Measurements from ENCODE around the gene FLOT1.

The FLOT1 gene, protein sequence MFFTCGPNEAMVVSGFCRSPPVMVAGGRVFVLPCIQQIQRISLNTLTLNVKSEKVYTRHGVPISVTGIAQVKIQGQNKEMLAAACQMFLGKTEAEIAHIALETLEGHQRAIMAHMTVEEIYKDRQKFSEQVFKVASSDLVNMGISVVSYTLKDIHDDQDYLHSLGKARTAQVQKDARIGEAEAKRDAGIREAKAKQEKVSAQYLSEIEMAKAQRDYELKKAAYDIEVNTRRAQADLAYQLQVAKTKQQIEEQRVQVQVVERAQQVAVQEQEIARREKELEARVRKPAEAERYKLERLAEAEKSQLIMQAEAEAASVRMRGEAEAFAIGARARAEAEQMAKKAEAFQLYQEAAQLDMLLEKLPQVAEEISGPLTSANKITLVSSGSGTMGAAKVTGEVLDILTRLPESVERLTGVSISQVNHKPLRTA

DNA sequence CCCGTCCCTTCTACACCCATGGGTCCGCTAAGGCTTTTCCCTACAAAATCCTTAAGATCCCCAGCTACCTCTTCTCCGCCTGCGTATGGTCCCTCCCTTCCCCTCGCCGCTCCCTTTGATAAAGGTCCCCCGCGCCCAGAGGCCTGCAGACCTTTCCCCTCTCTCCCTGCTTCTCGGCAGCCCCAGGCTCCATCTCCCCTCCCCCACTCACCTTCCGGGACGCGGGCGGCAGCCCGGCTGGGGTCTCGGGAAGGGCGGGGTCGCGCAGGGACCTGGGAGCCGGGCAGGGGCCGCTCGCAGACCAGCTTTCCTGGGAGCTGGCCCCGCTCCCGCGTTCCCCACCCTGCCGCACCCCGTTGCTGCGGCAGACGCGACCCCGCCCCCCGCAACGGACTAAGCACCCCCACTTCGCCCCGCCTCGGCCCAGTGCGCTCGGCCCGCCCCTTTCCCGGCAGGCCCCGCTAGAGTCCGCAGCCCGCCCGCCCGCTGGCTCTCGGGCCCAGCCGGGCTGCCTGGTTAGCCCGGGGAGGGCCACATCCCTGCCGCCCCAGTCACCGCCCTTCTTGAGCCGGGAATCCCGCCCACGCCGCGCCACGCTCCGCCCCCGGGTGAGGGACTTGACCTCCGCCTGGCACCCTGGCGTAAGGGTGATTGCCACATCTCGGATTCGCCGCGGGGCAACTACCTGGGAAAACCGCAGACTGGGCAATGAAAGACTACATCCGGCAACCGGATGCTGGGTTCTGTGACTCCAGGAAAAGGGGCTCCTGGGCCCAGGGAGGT, at the start of gene FLOT1:
TSS of gene FLOT1 (minus strand) at position 372 of the 783 bp plus-strand sequence. CDS start 498 bp downstream, outside the sequence.
- DNase-seq (ENCODE audit: low read depth in 4 of 4, low spot score in 1 of 4): peak; percentile 70 to 96 (median 86)

- no peak for DNase-seq (ENCODE audit: low read depth in 4 of 4, low spot score in 1 of 4)
Observed at GRCh38 chr6:30790724-30791383, 48.4 kb upstream of the FLOT1 start.

- no peak for DNase-seq (ENCODE audit: low read depth in 4 of 4, low spot score in 1 of 4)
Observed at GRCh38 chr6:30789606-30790005, 47.1 kb upstream of the FLOT1 start.

- no peak for DNase-seq (ENCODE audit: low read depth in 4 of 4, low spot score in 1 of 4)
Observed at GRCh38 chr6:30787954-30788353, 45.5 kb upstream of the FLOT1 start.

DNA sequence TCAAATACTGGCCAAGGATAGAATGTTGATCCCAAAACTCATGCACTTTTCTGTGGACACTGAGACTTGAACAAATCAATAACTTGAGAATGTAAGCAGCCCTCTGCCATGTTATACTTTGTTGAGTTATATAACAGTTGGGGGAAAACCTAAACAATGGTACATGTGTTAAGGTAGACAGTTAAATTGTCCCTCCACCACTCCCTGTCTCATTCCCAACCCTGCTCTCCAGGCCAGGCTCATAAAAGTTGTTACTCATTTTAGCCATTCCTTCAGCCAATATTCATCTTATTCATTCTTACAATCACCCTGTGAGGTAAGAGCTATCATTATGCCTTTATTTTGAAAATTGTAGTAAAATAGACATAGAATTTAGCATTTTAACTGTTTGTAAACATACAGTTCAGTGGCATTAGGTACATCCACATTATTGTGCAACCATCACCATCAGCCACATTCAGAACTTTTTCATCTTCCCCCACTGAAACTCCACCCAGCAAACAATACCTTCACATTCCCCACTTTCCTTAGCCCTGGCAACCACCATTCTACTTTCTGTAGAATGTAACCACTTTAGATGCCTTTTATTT, 40.0 kb upstream of the FLOT1 start:
- DNase-seq (ENCODE audit: low read depth in 4 of 4, low spot score in 1 of 4): no peak

GRCh38 chr6:30781743-30782424, 39.4 kb upstream of the FLOT1 start:
- peak in 1 of 4 experiments; percentile 31 for DNase-seq (ENCODE audit: low read depth in 4 of 4, low spot score in 1 of 4)

DNA sequence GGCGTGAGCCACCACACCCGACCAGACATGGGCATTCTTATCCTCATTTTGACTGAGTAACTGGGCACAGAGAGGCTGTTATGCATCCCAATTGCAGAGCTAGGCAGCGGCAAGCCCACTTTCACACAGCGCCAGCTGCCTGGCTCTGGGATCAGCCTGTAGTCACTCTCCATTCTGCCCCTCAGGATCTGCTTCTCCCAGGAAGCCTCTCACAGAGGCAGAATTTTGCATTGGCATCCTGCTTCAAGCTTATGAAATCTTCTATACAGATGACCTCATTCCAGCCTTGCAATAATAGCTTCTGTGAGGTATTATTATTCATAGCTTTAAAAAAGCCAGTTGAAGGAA, 38.9 kb upstream of the FLOT1 start:
- DNase-seq (ENCODE audit: low read depth in 4 of 4, low spot score in 1 of 4): no peak

DNA sequence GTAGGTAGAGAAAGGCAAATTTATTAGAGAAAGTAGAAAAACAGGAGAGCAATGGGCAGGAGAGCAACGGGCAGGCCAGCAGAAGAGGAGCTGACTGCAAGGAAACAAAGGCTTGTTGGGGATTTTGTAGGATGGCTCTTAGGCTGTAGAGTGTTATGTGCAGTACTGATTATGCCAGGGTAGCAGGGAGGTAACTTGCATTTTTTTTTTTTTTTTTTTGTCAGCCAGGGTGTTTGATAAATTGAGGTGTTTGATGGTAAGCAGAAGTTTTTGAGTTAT, 38.1 kb upstream of the FLOT1 start:
- DNase-seq (ENCODE audit: low read depth in 4 of 4, low spot score in 1 of 4): no peak

DNA sequence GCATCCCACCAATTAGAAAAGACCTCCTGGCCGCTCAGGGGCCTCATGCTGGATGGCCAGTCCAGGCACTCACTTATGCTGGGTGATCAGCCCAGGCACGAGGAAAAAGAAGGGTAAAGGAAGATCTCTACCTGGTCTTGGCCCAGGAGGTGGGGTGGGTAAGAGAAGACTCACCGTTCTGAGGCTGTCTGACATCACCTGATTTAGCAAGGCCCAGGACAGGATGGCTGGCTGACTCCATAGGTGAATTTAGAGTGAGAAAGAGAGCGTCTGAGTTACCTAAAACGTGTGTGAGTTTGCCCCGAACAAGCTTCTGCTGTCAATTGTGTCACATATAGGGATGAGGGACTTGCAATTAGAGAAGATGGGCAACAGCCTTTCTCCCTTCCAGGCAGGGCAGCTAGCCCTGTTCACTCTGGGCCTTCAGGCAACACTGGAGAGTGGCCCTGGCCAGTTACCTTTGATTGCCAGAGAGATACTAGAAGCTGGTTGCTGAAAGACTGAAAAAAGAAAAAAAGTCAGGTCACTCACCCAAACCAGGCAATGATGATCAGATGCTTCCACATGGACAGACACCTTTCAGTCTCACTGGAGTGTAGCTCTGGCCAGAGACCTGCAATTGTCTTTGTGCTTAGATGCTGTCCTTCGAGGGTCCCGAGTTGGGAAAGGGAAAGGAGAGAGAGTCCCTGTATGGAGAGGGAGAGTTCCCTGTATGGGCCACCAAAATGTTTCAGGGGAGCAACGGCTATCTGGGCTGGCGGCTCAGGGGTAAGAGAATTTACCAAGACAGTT, 37.6 kb upstream of the FLOT1 start:
- no peak for DNase-seq (ENCODE audit: low read depth in 4 of 4, low spot score in 1 of 4)

GRCh38 chr6:30778001-30778635, 35.6 kb upstream of the FLOT1 start:
- DNase-seq (ENCODE audit: low read depth in 4 of 4, low spot score in 1 of 4): no peak

GRCh38 chr6:30777155-30777485, 34.6 kb upstream of the FLOT1 start:
- DNase-seq (ENCODE audit: low read depth in 4 of 4, low spot score in 1 of 4): no peak

DNA sequence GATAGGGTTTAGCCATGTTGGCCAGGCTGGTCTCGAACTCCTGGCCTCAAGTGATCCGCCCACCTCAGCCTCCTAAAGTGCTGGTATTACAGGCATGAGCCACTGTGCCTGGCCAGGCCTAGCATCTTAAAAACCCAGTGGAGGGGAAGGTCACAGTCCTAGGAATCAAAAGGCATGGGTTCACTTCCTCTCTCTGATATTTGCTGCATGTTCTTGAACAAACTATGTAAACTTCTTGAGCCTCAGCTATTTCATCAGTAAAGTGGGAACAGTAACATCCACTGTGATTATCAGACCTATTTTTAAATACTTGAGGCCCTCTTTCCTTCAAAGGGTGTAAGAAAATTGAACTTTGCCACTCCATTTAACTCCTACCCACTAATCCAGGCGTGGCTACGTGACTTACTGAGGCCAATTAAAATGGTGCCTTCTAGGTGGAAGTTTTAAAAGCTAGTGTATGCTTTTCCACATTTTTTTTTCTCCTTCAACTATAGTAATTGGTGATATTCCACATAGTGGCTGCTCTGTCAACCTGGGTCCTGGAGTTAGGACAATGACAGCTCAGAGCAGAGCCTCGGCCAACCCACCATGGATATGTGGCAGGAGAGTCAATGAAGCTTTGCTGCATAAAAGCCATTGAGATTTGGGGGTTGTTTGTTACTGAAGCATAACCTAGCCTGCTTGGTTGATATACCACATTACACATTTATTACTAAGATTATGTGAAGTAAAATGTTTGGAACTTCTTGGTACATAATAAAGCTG, 34.1 kb upstream of the FLOT1 start:
- DNase-seq (ENCODE audit: low read depth in 4 of 4, low spot score in 1 of 4): no peak

- no peak for DNase-seq (ENCODE audit: low read depth in 4 of 4, low spot score in 1 of 4)
Observed at GRCh38 chr6:30775104-30775503, 32.6 kb upstream of the FLOT1 start.

- DNase-seq (ENCODE audit: low read depth in 4 of 4, low spot score in 1 of 4): no peak
Observed at GRCh38 chr6:30774701-30775100, 32.2 kb upstream of the FLOT1 start.

DNA sequence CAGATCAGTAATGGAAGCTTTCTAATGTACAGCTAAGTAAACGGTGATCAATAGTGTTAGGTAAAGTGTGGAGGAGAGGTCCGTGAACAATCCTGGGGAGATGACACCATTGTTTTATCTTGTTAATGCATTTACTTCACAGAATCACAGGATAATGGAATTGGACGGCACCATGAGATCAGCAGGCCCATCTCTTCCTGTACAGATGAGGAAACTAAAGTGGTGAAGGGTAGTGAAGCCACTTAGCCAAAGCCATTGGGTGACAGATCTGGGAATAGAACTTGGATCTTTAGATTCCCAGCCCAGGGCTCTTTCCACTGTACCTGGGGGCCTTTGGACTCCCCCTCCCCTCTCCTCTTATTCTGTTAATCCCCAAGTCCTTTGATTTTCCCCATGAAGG, 28.1 kb upstream of the FLOT1 start:
- DNase-seq (ENCODE audit: low read depth in 4 of 4, low spot score in 1 of 4): no peak

DNA sequence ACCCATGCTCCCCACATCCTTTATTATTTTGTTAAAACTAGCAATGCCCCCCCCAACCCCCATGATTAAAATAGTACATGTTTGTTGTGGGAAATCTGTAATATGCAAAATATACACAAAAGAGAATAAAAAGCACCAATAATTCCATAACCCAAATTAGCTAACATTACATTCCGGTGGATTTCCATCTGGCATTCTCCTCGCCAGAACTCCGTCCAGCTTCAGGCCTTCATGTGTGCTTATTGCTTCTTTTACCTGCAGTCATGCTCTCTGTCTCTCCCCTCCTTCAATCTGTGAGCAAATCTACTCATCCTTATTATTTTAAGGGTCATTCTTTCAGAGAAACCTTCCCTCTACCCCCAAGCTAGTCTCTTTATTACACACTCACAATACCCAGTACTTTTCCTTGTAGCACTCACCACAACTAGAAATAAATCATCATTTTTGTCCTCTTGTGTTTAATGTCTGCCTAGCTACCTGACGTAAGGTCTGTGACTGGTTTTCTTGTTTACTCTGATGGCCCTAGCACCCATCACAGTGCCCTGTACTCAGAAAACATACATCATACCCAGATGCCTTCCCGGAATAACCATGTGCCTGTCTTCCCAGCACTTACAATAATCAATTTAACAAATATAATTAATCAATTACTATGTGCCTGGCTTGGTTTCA, 27.5 kb upstream of the FLOT1 start:
- no peak for DNase-seq (ENCODE audit: low read depth in 4 of 4, low spot score in 1 of 4)

GRCh38 chr6:30769088-30769852, 26.8 kb upstream of the FLOT1 start:
- DNase-seq (ENCODE audit: low read depth in 4 of 4, low spot score in 1 of 4): peak; percentile 46 to 81 (median 60)

GRCh38 chr6:30768634-30769087, 26.2 kb upstream of the FLOT1 start:
- DNase-seq (ENCODE audit: low read depth in 4 of 4, low spot score in 1 of 4): no peak
